GM18870 (cell line): Measurements from ENCODE around the gene DHRS12.
A peak's percentile ranks its signal among the peaks of the same experiment; 100 is the strongest.

Experiments used
- ATAC-seq: cut with Tn5 transposase; IDR thresholded peaks from one replicate; pipeline ENCODE4 v1.9.1; 2021; ENCODE audit warnings: moderate library complexity; ENCODE audit not compliant: unreplicated experiment

DHRS12 gene

DNA sequence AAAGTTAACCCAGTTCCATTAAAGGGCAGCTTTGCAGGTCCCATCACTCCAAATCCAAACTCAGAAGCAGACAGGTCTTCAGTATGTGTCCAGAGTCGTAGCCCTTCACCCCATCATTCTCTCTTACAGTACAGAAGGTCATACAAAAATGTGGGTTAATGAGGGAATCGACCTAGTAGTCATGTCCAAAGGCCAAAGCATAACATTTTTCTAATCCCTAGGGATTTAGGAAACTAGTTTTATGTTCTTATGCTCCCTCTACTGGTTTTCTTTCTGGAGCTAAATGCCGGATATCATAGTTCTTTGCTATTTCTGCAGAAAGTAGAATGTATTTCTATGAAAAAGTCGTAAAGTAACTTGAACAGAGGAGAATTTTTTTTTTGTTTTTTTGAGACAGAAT is 72.2 kb downstream of the DHRS12 start:
- no peak for ATAC-seq

DNA sequence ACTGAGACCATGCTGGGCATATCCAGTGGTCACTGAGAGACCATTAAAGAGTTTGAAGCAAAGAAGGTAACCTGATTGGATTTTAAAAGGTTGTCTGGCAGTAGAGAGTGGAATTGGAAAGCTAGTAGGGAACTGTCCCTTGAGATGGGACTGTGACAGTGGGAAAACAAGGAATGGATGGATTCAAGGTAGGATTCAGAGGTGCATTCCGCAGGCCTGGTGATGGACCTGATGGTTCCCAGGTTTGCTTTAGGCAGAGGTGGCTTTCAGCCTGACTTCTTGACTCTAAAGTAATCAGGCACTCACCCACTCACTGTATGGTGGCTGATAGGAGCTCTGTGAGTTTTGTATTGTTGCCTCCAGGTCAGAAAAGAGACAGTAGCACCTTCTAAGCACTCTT is 73.0 kb downstream of the DHRS12 start:
- ATAC-seq, result no peak

DNA sequence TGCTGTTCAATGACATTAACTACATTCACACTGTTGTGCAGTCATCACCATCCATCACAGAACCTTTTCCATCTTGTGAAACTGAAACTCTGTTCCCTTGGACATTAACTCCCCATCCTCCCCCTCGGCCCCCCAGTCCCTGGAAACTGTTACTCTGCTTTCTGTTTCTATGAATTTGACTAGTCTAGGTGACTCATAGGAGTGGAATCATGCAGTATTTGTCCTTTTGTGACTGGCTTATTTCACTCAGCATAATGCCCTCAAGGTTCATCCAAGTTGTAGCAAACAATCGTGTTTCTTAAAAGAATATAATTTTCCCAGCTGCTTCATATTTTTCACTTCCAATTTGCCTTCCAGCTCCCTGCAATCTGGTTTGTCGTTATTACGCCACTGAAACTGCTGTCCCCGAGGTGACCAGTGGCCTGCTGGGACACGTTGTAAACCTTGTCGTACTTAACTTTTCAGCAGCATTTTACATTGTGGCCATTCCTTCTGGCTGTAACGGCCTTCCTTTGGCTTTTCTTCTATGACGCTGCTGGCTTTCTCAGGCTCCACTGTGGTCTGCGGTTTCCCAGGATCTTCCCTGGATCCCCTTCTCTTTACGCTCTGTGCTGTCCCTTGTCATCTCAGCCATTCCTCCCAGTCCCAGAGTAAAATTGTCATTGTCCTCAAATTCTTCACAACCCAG is 74.0 kb downstream of the DHRS12 start:
- ATAC-seq, result no peak

DNA sequence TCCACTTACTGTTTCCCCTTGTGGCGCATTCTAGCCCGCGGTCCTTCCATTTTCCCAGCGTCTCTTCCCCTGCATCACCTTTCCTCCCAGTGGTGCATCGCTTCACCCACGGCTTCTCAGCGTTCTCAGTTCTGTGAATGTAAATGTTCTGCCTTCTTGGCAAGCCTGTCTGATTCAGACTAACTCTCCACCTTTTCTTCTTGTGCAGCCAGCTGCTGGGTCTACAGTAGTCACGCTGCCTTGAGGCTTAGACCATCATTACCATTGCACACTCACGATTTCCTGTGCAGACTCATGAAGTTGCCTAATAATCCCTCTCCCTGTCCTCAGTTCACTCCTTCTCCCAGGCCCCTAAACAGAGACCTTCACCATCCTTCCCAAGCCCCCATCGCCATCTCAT is 75.0 kb downstream of the DHRS12 start:
- no peak for ATAC-seq

DNA sequence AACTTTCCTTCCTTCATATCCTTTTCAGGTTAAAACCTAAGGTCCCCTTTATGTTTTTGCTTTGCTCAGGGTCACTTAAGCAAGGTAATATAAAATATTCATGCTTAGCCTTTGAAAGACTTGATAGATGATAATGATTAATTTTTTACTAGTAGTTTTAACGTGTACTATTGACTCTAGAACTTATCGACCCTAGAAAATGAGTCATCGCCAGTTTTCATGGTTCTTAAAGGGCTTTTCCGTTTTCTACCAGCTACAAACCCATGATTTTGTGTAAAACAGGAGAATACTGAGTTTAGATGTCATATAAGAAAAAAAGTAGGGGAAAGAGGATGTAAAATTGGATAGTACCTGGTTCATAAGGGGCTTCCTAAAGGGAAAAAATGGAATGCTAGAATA is 75.7 kb downstream of the DHRS12 start:
- no peak for ATAC-seq

DNA sequence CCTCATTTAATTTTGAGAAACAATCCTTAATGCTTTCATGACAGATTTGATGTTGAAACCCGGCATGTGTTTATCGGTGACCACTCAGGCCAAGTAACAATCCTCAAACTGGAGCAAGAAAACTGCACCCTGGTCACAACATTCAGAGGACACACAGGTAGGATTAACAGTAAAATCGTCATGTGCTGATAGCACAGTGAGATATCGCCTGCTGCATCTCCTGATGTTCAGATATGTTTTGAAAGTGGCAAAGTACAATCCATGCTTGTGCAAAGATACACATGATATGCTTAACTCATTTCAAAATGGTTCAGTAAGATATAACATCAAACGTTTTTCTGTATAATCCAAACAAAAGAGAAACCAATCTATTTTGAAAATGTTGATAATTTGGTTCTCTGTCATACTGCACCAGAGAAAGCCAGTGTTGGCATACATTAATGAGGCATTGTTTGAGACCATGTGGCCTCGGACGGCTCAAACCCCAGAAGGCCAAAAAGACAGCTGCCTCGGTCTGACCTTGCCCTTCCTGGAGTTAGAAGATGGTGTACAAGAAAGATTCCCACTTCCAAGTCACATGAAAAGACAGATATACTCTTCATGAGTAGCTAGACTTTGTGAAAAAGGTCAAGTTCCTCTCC is 76.2 kb downstream of the DHRS12 start:
- no peak for ATAC-seq

DNA sequence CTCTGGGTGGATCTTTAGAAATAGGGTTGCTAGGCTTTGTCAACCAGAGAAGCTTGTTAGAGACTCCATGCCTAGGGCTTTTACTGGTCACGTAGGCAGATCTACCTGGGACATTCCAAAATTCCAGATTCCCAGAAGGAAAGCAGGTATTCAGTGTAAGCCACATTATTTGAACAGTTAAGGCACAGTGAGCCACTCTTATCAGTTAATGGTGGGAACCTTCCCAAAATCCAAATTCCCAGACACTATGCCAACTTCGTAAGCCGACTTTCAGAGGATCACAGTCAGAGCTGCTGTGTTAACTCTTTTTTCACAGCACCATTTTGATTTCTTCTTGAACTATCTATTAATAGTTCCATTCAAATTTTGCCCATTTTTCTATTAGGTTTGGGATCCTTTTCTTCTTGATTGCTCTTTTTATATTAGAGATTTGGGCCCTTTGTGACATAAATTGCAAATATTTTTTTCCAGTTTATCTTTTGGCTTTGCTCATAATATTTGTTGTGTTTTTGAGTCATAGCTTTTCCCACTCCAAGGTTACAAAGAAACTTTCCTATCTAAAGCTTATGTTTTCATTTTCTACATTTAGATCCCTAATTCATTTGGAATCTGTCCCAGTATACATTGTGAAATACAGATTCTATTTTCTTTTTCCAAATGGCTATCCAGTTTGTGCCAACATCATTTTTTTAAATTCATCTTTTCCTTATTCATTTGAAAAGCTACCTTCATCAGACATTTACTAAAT is 77.3 kb downstream of the DHRS12 start:
- no peak for ATAC-seq

DNA sequence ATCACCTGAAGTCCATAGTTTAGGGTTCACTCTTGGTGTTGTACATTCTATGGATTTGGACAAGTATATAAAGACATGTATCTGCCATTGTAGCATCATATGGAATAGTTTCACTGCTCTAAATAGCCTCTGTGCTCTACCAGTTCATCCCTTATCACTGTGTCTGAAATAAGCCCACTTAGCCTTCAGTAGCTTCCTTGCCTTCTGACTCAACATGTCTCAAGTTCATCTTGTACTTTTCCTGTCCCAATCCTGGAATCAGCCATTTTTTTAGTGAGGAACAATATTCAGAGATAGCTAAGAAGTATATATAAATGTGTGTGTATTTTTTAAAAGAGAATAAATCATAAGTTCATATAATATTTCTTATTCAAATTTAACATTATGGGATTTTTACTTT is 79.2 kb downstream of the DHRS12 start:
- no peak for ATAC-seq

DNA sequence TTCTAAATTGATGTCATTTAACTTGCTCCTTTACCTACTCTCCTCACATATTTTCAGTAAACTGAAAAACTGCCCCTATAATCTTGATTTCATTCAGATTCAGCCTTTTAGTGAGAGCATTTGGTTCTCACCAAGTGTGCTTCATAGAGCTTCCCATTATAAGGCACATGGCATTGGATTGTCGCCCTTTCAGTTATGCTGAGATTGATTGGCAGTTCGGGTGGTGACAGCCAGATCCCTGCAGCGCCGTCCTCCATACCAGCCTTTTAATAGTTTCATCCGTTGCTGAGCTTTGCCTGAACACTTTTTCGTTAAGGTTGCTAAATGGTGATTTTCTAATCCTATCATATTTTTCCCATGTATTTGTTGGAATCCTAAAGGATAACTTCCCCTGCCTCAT is 80.4 kb downstream of the DHRS12 start:
- no peak for ATAC-seq

DNA sequence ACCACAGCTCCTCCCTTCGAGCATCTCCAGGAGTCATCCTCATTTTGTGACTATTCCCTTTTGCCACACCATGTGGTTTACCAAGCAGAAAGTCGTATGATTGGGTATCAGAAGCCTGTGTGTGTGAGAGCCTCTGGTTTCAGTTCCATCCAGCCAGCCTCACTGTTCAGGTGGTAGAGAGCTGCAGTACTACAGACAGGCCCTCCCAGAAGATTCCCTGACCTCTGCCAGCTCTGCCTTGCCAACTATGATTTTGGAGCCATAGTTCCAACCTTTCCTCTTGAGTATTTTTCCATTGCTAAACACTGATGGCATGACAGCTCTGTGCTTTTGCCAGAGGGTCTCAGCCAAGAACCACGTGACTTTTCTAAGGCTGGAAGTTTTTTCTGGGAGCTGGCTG is 82.5 kb downstream of the DHRS12 start:
- peak; percentile 79 for ATAC-seq

DNA sequence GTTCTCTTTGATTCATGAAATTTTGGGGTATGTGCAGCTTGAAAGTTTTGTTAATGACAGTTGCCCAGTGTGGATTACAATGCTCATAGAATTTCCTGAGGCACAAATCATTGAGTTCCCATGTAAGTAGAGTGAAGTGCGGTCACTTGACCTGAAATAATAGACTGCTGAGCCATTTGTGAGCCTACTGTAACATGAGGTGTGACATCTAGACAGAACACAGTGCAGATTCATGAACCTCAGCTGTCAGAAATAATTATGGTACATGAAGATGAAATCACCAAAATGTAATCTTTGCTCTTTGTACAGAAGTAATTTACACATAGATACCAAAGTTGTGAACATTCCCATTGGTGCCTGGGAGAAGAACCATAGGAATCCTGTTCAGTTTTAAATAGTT is 84.6 kb downstream of the DHRS12 start:
- ATAC-seq, result no peak
